Left renal pelvis (tissue), 4 donors: ENCODE results near the gene EGFLAM. TPM values are rescaled to one million over a fixed set of nuclear protein-coding genes. Genes with fewer than 3 reads are reported as not detected.

ENCODE experiments used
- DNase-seq, 4 donors: peaks; one replicate each; pipeline ENCODE4 v3.0.0-alpha.2; 2013; ENCODE audit warnings: low read depth in 4 of 4, low spot score in 3 of 4
- polyA plus RNA-seq, 4 donors: library from polyadenylated mRNA; unstranded; fragments of 120-200 nt; gene quantifications; one replicate each; pipeline ENCODE4 v1.2.1, GENCODE V29; 2013; ENCODE audit not compliant: insufficient read length in 4 of 4

The EGFLAM gene
- polyA plus RNA-seq, 4 donors = 10.6 to 21.1 (median 12.8) TPM

- DNase-seq = no peak
Measured at GRCh38 chr5:38263983-38264382, 5.6 kb downstream of the EGFLAM start.

- DNase-seq = peak in 2 of 4 donors; percentile 42 to 43
Measured at GRCh38 chr5:38265546-38266179, 7.3 kb downstream of the EGFLAM start.

GRCh38 chr5:38267372-38267771 lies 9.0 kb downstream of the EGFLAM start:
- DNase-seq = no peak

GRCh38 chr5:38273626-38274025 lies 15.3 kb downstream of the EGFLAM start:
- DNase-seq = no peak

- DNase-seq = no peak
Measured at GRCh38 chr5:38274370-38274769, 16.0 kb downstream of the EGFLAM start.

GRCh38 chr5:38284384-38284783 lies 26.0 kb downstream of the EGFLAM start:
- DNase-seq = no peak

GRCh38 chr5:38285226-38285625 lies 26.9 kb downstream of the EGFLAM start:
- DNase-seq = no peak

GRCh38 chr5:38286002-38286401 lies 27.6 kb downstream of the EGFLAM start:
- no peak for DNase-seq

GRCh38 chr5:38287124-38287523 lies 28.8 kb downstream of the EGFLAM start:
- DNase-seq = no peak

- DNase-seq = no peak
Measured at GRCh38 chr5:38289457-38289856, 31.1 kb downstream of the EGFLAM start.

- no peak for DNase-seq
Measured at GRCh38 chr5:38290028-38290653, 31.8 kb downstream of the EGFLAM start.

GRCh38 chr5:38291355-38291754 lies 33.0 kb downstream of the EGFLAM start:
- no peak for DNase-seq

GRCh38 chr5:38292228-38292627 lies 33.9 kb downstream of the EGFLAM start:
- no peak for DNase-seq

GRCh38 chr5:38295751-38296150 lies 37.4 kb downstream of the EGFLAM start:
- DNase-seq = no peak

- DNase-seq = peak in 2 of 4 donors; percentile 1 to 12
Measured at GRCh38 chr5:38297830-38298608, 39.7 kb downstream of the EGFLAM start.

- DNase-seq = no peak
Measured at GRCh38 chr5:38299585-38299984, 41.2 kb downstream of the EGFLAM start.

GRCh38 chr5:38305148-38305547 lies 46.8 kb downstream of the EGFLAM start:
- no peak for DNase-seq

- DNase-seq = no peak
Measured at GRCh38 chr5:38307845-38308244, 49.5 kb downstream of the EGFLAM start.

- peak; percentile 5 to 14 (median 8) for DNase-seq
Measured at GRCh38 chr5:38316544-38317224, 58.3 kb downstream of the EGFLAM start.

- DNase-seq = no peak
Measured at GRCh38 chr5:38317868-38318267, 59.5 kb downstream of the EGFLAM start.

- DNase-seq = no peak
Measured at GRCh38 chr5:38319491-38319890, 61.1 kb downstream of the EGFLAM start.
